Fibroblast of skin of abdomen (primary cell): ENCODE results near the gene IQCN.

Experiments used
- DNase-seq: peaks from one replicate; pipeline ENCODE4 v3.0.0-alpha.2; 2013

The IQCN gene

GRCh38 chr19:18287836-18288772, 13.9 kb upstream of the IQCN start:
- DNase-seq, result peak; percentile 47

DNA sequence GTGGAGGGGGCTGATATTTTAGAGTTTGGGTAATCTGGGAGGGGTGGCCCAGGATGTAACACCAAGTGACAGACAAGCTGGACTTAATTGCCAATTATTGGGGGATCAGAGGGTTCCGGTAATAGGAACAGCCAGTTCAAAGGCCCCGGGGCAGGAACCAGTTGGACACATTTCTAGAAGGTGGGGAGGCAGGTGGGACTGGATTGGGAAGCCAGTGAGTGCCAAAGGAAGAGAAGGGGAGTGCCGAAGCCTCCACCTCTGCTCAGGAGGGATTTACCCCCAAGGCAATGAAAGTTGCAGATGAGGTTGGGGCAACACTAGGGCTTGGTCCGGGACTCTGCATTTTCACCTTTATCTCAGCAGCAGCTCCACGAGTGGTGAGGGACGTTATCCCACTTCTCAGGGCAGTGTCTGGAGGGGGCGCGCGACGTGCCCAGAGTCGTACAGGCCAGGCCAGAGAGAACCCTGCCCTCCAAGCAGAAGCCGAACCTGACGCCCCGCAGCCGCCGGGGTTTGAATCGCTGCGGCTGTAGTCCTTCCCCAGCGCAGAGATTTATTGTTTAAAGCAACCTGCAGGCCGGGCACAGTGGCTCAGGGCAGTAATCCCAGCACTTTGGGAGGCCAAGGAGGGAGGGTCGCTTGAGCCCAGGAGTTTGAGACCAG, 12.9 kb upstream of the IQCN start:
- DNase-seq, result no peak

- DNase-seq, result no peak
Measured at GRCh38 chr19:18284712-18285360, 10.6 kb upstream of the IQCN start.

GRCh38 chr19:18283338-18283737, 9.1 kb upstream of the IQCN start:
- no peak for DNase-seq

DNA sequence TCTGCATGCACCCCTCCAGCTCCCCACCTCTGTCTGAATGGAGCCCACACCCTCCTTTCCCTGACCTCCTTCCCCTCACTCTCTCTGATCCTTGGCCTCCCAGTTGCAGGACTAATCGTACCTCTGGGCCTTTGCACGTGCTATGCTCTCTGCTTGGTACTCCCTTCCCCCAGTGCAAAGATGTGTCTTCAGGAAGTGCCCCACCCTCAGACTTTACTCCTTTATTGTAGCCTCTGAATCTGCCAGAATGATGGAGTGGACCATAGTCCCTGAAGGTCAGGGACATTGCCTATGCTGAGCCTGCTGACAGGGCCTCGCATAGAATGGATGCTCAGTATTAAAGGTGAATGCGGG, 8.5 kb upstream of the IQCN start:
- no peak for DNase-seq

DNA sequence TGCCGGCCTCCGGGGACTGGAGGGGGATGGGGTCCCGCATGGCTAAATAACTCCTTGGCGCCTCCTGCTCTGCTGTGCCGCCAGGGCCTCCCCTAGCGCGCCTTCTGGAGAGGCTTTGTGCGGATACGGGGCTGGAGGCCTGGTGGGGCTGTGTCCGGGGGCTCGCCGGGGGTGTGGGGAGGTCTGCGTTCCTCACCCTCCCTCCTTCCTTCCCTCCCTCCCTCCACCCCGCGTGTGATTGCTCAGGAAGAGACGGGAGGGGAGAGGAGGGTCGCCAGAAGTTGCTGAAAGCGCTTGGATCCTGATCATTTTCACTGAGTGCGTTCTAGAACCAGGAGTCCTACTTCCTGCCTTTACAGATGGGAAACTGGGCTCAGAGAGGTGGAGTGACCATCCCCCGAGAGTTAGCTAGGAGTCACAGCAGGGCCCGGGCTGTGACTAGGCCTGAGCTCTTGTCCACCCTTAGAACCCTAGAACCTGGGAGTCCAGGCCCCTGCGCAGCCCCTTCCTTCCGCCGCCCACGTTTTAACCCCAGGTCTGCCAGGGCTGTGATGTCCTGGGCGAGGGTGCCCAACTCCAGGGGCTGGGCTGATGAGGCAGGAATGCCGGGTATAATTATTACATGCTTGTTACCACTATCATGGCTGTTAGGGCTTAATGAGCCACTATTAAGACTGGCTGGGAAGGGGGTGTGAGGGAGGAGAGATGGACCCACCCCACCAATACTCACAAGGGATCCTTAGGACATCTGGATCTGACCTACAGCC, 8.0 kb upstream of the IQCN start:
- no peak for DNase-seq

- DNase-seq, result peak; percentile 98
Measured at GRCh38 chr19:18281082-18282020, 7.1 kb upstream of the IQCN start, which contains the start of gene JUND. Gene JUND, minus strand, starts transcription at chr19:18281622. Its CDS starts 138 bp downstream, at chr19:18281484.

- peak; percentile 67 for DNase-seq
Measured at GRCh38 chr19:18280247-18281081, 6.2 kb upstream of the IQCN start.

DNA sequence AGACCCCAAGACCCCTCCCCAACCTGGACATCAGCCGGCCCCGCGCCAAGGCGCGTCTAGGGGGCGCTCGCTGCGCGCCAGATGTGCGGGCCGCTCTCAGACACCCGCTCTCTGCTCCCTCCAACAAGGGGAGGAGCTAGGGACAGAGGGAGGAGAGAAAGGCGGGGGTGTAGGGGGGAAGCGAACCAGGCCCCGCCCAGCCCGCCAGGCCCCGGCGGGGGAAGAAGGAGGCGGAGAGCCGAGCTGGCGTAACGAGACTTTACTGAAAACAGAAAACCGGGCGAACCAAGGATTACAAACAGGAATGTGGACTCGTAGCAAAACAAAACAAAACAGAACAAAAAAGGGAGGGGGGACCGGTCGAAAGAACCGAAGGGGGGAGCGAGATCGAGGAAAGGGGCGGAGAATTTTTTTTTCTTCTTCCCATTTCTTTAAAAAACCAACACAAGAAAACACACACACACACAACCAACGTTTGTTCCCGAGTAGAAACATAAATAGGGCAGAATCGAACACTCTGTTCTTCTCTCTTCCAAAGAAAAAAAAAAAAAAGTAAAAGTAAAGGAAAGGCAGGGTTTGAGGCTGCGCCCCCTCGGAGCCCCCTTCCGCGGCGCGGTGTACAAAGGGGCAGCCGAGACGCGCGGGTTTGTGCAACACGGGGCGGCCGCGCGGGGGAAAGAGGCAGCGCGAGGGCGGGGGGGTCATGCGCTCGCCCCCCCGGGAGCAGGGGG, 5.4 kb upstream of the IQCN start:
- peak; percentile 96 for DNase-seq

- no peak for DNase-seq
Measured at GRCh38 chr19:18279266-18279515, 4.9 kb upstream of the IQCN start.

DNA sequence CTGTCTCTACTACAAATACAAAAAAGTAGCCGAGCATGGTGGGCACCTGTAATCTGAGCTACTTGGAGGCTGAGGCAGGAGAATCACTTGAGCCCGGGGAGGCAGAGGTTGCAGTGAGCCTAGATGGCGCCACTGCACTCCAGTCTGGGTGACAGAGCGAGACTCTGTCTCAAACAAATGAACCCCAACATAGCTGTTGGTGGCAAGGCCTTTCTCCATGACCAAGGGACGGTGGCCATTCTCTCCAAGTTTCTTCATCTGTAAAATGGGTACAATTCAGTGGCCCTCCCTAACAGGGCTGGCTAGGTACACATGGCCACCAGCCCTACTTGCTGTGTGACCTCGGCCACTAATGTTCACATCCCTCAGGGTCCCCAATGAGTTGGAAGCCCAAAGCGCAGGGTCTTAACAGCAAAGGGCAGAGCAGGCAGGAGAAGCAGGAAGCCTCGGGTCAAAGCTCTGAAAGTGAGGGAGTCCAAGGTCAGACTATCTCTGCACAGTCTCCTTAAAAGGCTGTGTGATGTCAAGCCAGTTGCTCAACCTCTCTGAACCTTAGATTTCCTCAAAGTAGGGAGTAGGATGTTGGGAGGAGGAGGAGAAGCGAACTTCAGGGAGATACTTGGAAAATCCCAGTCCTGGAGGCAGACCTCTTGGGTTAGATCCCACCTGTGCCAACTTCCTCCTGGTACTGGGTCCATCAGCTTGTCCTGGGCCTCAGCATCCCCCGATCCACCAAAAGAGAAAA, 4.4 kb upstream of the IQCN start:
- DNase-seq, result no peak

DNA sequence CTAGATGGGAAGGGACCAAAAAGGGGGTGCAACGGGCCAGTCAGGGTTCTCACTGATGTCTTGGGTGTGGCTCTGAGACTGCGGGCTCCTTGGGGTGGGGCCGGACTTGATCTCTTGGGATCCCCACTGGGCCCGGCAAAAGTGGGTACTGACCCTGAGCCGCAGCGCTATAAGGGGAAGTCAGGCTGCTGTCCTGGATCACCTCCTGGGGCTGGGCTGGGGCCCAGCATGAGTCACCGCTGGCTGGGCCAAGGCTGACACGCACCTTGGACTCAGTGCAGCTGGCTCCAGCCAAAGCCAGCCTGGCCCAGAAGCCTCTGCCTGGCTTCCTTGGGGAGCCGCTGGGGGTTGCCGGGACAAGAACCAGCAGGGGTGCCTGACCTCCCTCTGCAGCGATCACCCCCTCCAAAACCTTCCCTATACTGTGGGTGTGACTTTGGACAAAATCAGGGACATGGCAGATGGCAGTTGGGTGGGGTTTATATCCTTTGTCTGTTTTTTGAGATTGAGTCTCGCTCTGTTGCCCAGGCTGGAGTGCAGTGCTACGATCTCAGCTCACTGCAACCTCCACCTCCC, 617 bp upstream of the IQCN start:
- DNase-seq, result peak; percentile 63

DNA sequence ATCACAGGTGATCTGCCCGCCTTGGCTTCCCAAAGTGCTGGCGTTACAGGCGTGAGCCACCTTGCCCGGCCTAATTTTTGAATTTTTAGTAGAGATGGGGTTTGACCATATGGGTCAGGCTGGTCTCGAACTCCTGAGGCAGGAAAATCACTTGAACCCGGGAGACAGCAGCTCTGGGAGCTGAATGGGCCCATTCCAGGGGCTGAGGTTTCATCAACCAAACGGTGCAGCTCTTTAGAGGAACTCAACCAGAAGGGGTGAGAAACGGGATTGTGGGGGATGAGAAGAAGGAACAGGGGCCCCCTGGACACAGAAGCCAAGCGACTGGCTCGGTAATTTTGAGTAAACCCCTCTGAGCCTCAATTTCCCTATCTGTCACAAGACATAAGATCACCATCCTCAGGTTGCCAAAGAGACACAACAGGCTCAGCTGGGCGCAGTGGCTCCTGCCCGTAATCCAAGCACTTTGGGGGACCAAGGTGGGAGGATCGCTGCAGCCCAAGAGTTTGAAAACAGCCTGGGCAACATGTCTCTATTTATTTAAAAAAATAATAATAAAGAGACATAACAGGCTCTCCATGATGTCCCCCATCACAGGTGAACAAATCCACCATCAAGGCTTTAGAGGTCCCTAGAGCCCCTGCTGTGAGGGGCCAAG, 562 bp downstream of the IQCN start:
- DNase-seq, result no peak

DNA sequence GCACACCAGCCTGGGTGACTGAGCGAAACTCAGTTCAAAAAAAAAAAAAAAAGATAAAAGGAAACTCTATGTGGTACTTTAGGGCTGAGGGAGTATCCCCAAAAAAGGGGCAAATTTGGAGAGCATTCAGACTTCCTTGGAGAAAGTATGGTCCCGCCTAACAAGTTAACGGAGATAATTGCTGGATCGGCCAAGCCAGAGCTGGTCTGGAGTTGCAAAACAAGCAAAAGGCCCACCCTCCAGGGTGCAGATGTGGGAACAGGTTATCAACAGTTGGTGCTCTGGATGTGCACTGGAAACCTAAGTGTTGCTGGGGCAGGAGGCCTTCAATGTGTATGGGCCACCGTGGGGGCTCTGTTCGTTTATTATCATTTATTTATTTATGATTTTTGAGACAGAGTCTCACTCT, 2.8 kb downstream of the IQCN start:
- no peak for DNase-seq

DNA sequence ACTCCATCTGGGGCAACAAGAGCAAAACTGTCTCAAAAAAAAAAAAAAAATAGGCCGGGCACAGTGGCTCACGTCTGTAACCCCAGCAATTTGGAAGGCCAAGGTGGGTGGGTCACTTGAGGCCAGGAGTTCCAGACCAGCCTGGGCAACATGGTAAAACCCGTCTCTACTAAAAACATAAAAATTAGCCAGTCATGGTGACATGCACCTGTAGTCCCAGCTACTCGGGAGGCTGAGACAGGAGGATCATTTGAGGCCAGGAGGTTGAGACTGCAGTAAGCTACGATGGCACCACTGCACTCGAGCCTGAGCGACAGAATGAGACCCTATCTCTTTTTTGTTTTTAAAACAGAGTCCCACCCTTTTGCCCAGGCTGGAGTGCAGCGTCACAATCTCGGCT, 3.9 kb downstream of the IQCN start:
- no peak for DNase-seq

DNA sequence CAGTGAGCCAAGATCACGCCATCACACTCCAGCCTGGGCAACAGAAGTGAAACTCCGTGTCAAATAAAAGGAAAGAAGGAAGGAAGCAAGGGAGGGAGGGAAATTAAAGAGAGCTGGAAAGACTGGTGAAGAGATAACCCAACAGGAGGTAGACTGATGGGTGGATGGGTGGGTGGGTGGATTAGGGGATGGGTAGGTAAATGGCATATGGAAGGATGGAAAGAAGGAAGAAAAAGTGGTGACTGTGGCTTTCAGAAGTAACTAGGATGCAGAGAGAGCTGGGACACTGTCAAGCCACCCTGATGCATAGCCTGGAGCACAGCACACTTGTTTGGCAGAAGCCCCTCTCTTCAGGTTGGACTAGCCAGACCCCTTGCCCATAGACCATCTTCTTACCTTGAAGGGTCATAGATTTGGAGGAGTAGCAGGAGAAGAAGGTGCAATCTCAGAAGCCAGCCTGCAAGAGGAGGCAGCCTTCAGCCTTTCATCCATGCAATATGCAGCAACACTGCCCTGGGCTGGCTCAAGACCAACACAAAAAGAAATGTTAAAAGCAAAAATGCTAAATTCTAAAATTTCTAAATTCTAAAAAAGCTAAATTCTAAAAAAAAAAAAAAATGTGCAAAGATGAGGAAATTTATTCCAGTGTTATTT, 5.1 kb downstream of the IQCN start:
- DNase-seq, result no peak

GRCh38 chr19:18266771-18267686, 7.2 kb downstream of the IQCN start:
- no peak for DNase-seq
